Central memory CD4-positive, alpha-beta T cell (primary cell): ENCODE data around the gene CAMK2D.
A peak's percentile ranks its signal among the peaks of the same experiment; 100 is the strongest.
"Not testable (repeated sequence)": the region's sequence is repeated elsewhere in the genome, so short reads cannot be mapped to it uniquely, and the experiment has no call there.

ENCODE experiments used
- DNase-seq: peaks from one replicate; pipeline ENCODE4 v3.0.0; 2022

The CAMK2D gene

DNA sequence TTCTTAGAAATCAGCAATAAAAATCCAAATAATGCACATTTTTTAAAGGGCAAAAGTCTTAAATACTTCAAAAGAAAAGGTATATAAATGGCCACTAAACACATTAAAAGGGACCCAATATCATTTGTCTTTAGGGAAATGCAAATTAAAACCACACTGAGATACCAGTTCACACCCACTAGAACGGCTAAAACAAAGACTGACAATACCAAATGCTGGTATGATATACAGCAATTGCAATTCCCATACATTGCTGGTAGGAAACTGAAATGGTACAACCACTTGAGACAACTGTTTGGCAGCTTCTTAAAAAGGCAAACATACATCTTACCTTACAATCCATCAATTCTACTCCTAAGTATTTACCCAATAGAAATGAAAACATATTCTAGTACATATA, 33.7 kb downstream of the CAMK2D start:
- DNase-seq, result no peak

DNA sequence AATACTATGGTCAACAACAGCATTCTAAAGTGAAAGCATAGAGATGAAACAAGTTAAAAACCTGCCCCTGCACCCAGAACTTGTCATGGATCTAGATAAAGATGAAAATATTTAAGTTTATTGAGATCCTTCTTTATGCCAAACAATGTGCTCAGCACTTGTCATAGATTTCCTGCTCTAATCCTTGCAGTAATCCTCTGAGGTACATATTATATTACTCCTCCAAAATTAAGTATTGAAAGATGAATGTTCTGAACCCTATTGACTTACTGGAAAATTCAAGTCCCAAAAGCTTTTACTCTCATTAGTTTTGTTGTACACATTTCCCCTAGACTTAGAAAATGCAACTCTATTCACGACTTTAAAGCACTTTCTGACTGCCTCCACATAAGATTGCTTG, 35.6 kb downstream of the CAMK2D start:
- no peak for DNase-seq

GRCh38 chr4:113718252-113718651, 43.3 kb downstream of the CAMK2D start:
- no peak for DNase-seq

- no peak for DNase-seq
Observed at GRCh38 chr4:113711883-113712662, 49.5 kb downstream of the CAMK2D start.

DNA sequence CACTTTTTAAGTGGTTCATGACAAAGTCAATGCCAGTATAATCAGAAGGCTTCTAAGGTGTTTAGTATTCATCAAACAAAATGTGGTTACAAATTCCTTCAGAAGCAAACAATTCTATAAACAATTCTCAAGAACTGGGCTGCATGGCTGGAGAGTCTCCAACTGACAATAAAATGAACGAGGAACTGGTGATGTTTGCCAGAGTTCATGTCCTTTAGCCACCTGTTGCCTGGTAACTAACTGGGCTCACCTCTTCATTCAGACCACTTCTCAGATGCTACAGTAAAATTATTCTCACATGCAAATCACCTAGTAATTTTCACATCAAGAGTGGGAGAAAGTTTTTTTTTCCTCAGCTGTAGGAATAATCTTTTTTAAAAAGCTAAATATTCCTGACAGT, 53.3 kb downstream of the CAMK2D start:
- DNase-seq, result no peak

DNA sequence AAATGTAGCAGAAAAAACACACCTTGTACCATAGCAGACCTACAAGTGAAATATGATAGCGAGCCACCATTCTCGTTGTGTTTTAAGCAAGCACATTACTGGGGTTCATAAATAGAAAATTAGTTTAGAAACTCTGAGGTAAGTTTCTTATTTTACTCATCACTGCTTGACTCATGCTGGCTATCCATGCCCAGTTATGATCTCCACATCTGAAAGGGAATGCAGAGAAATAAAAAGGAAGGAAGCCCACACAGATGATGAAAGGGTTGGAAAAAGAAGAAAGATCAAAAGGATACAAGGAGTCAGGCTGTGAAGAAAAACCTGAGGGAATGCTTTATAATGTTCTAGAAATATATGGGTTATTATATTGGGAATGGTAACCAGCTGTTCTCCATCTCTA, 54.5 kb downstream of the CAMK2D start:
- DNase-seq, result no peak

DNA sequence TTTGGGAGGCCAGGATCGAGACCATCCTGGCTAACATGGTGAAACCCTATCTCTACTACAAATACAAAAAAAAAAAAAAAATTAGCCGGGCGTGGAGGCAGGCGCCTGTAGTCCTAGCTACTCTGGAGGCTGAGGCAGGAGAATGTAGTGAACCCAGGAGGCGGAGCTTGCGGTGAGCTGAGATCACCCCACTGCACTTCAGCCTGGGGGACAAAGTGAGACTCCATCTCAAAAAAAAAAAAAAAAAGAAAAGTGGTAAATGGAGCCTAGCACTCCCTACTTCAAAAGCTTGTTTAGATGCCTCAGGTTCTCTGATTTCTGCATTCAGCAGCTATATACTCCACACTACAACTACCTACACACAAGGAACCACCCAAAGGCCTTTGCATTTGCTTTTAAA, 56.4 kb downstream of the CAMK2D start:
- DNase-seq, result not testable (repeated sequence)

- DNase-seq, result not testable (repeated sequence)
Observed at GRCh38 chr4:113702596-113702995, 58.9 kb downstream of the CAMK2D start.

- no peak for DNase-seq
Observed at GRCh38 chr4:113701169-113701568, 60.4 kb downstream of the CAMK2D start.

DNA sequence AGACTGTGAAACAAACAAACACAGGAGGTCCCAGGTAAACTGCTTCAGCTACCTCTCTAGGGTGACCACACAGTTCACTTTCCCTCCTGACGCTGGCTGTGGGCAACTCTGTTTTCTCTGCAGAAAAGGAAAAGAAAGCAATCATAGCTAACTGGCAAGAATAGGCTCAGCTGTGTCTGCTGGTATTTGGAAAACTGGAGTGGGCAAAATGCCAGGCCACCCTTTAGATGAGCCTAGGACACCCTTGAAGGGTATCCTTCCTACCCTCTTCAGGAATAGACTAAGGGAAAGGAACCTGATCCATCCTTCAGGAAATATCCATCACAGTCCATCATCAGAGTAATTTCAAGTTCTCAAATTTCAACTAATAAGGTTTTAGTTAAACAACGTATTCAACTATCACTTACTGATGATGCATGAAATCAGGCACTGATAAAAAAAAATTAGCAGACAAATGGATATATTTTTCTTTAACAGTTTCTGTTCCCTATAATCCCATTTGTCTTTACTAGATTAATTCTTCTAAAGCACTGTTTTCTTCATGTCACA, 60.9 kb downstream of the CAMK2D start:
- DNase-seq, result no peak

- no peak for DNase-seq
Observed at GRCh38 chr4:113699772-113700171, 61.8 kb downstream of the CAMK2D start.

GRCh38 chr4:113697429-113697828, 64.1 kb downstream of the CAMK2D start:
- DNase-seq, result no peak

GRCh38 chr4:113695328-113696169, 66.0 kb downstream of the CAMK2D start:
- DNase-seq, result no peak

- no peak for DNase-seq
Observed at GRCh38 chr4:113694008-113694407, 67.5 kb downstream of the CAMK2D start.

GRCh38 chr4:113692809-113693411, 68.6 kb downstream of the CAMK2D start:
- no peak for DNase-seq

- DNase-seq, result no peak
Observed at GRCh38 chr4:113691676-113692075, 69.9 kb downstream of the CAMK2D start.

DNA sequence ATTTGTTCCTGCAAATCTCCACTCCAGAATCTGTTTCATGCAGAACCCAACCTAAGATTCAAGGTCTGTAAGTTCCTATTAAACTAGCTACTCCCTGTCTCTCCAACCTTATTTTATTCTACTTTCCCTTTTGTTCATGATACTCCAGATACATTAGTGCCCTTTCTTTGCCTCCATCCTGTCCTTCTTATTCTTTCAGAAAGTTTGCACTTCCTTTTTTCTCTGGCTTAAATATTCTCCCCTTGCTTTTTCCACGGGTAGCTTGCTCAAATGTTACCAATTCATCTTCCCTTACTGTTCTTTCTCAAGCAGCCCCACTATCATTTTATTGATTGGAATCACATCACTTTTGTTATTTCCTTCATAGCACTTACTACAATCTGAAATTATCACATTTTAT, 72.1 kb downstream of the CAMK2D start:
- no peak for DNase-seq

GRCh38 chr4:113687067-113687718, 74.3 kb downstream of the CAMK2D start:
- DNase-seq, result no peak

GRCh38 chr4:113685157-113685556, 76.4 kb downstream of the CAMK2D start:
- not testable (repeated sequence) for DNase-seq

DNA sequence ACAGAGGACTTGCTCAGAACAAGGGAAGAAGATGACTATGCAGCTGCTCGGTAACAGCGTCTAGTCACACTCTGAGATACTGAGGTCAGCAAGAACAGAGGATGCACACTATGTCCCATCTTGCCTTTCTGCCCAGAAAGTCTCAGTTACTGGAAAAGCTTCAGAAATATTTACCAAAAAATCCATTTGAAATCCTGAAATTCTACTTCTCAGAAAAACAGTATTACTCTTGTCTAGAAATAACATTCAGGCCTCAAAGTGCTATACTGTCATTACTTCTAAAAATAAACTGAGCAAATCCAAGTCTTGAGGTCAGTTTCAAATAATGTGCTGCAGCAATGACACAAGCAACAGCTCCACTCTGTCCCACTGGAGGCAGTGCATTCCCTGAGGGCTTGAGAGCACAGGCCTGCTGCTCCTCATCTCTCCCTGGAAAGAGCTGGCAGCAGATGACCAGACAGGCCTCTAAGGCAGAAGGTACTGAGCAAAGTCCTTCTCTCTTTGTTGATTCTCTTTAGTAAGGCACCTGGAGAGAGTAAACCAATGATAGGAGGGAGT, 76.9 kb downstream of the CAMK2D start:
- DNase-seq, result no peak

DNA sequence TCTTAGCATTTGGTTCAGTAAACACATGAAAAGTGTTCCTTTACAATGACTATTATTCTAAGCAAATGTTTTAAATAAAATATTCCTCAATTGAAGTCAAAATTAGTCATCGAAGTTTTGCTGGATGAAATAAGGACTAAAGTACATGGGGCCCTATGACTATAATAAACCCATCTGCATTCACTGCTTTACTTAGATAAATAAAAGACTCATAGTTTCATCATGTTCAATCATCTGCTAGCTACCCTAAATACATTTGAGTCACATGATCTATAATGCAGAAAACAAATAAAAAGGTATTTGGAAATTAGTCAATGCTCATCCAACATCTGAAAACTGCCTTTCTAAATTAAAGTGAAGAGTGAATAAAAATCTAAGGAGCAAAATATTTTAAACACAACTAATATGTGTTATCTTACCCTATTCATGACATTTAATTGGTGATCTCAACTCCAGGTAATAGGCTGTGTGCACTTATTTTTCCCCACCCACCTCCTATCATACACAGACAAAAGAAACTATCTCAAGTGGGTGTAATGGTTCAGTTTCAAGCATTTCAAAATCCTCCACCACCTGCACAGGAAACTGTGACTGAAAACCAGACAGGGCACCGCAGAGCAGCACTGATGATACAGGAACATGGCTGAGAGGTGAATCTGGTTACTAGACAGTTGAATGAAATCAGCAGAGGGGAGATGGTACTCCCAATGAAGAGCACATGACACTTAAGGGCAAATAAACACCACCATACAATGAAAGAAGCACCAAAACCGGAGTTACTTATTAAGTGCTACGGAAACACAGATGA, 78.6 kb downstream of the CAMK2D start:
- peak; percentile 72 for DNase-seq

- DNase-seq, result no peak
Observed at GRCh38 chr4:113678641-113679040, 82.9 kb downstream of the CAMK2D start.
